GM19438 (cell line): Measurements from ENCODE around the gene CD6.

Source experiments
- ATAC-seq: cut with Tn5 transposase; IDR thresholded peaks from one replicate; pipeline ENCODE4 v1.9.1; 2021; ENCODE audit warnings: low read depth; ENCODE audit not compliant: unreplicated experiment

The CD6 gene

DNA sequence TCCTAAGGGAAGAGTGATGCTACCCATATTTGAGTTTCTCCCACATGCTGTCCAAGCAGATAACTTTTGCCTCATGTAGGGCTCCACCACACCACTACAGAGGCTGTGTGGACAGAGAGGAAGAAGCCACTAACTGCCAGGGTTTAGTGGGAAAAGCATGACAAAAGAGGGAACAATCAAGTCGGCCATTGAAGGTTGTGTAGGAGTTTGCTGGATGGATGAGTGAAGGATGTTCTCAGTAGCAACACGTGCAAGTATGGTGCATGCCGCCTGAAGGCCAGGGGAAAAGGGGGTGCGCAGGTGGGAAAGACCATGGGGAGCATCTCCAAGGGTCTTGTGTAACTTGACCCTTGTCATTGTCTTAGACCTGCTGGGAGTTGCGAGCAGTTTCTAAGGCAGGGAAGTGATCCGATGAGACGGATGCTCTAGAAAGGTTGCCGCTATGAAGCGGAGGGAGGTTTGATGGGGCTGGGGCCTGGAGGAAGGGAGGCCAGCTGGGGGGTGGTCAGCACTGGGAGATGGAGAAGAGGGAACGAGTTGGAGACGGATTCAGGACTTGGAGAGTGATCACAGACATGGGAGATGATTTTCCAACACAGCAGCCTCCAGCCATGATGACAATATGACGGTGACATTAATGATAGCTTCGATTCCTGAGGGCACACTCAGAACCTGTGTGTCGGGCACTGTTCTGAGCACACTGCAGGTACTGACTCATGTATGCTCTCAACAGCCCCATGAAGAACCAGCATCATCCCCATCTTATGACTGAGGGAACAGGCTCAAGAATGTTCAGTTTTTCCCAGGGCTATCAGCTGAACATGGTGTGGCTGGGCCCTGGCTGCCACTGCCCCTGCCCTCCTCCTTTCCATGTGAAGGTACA is 53.7 kb downstream of the CD6 start:
- ATAC-seq: no peak

DNA sequence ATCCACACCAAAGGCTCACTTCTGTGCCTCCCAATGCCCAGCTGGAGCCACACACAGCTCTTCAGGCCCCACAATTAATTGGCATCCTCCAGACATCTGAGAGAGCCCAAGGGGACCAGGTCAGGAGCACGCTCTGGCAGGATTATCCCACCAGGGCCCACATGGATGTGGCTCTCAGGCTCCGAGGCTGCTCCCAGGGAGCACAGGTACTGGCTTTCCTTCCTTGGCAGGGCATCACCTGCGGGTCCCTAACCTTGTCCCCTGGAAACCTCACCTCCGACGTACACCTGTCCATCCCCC is 54.3 kb downstream of the CD6 start:
- no peak for ATAC-seq

DNA sequence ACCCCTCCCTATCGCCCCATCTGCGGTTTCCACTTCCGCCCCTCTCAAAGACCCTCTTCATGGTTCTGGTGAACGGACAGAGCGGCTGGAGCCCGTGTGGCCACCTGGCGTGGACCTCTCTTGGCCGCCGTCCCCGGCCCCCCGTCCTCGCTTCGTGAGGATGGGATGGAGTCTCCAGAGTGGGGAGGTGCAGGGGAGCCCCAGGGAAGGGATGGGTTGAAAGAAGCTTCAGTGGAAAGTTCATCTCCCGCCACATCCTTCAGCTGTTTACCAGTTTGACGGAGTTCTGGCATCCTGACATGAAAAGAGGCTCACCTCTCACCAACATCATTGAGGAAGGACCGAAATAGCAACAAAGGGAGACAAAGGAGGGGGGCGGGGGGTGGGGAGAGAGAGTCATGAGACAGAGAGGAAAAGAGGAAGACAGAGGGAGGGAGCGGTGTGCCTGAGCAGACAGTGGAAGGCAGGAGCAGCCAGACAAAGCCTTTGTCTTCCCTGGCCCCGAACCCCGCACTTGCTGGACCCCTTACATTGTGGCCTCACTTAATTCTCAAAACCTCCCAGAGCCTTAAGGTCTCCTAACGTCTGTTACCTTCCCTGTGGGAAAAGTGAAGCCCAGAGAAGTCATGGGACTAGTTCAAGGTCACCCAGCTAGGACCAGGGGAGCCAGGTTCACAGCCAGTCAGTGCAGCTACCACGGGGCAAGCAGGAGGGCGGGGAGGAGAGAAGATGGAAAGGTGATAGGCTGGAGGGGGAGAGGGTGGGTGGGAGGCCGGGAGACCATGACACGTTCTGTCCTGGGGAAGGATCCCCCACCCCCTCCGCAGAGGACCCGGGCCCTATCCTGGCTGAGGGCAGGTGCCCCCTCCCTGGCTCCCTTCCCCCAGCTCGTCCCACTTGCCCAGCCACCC is 54.9 kb downstream of the CD6 start:
- ATAC-seq: no peak

DNA sequence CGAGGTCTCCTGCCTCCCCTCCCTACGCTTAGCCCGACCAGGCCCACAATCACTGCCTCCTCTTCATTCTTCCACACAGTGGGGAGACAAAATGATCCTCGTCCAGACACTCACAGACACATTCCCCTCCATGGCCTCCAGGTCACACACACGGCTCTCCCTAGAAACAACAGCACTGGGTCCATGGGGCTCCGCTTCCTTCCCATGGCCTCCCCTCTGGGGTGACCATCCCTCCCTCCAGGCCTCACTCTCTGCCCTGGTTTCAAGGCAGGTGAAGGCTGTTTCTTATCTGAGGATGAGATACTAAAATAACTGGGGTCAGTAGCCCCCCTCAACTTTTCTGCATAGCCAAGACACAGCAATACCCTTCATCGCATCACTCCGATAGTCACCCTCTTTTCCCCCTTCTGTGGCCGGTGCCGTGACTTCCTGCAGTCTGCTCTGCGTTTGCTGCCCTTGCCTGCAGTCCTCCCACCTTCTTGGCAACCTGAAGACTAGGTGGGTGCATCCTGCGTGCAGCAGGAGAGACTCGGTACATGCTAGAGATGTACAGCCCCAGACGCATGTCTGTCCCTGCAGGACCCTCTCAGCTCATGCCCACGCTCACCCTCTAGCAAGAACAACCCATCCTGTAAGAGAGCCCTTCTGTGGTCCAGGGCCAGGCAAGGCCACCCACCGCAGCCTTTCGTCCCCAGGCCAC is 55.8 kb downstream of the CD6 start:
- no peak for ATAC-seq

DNA sequence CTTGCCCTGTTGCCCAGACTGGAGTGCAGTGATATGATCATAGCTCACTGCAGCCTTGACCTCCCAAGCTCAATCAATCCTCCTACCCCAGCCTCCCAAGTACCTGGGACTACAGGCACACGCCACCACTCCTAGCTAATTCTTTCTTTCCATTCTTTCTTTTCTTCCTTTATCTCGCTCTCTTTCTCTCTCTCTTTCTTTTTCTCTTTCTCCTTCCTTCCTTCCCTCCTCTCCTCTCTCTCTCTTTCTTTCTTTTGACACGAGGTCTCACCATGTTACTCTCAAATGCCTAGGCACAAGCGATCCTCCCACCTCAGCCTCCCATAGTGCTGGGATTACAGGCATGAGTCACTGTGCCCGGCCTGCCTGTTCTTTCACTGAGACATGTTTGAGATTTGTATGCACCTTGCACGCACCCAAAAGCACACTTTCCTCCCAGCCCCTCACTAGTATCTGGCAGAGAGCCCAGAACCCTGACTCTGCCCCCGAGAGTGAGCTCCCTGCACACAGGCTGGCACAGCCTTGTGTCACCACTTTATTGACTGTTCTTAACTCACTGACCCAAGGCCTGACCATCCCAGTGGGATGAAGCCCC is 56.8 kb downstream of the CD6 start:
- no peak for ATAC-seq

DNA sequence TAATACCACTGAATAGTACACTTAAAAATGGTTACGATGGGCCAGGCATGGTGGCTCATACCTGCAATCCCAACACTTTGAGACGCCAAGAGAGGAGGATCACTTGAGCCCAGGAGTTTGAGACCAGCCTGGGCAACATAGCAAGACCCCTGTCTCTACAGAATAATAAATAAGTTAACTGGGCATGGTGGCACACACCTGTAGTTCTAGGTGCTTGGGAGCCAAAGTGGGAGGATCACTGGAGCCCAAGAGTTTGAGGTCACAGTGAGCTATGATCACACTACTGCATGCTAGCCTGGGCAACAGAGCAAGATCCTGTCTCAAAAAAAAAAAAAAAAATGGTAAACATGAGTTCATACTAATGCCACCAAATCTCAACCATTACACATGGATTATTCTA is 61.3 kb downstream of the CD6 start:
- no peak for ATAC-seq

DNA sequence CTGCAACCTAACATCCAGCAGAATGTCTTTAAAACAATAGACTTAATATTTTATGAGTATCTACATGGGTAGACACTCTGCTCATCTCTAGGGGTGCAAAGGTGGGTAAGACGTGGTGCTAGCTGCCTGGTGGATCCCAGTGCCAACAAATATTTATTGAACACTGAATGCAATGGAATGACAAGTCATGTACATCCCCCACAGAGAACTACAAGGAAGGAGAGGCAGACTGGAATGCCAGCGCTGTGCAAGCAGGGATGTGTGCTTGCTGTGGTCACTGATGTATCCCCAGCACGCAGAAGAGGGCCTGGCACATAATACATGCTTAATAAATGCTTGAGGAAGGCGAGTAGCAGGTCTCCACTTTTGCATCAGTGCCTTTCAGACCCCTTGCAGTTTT is 61.9 kb downstream of the CD6 start:
- ATAC-seq: no peak

DNA sequence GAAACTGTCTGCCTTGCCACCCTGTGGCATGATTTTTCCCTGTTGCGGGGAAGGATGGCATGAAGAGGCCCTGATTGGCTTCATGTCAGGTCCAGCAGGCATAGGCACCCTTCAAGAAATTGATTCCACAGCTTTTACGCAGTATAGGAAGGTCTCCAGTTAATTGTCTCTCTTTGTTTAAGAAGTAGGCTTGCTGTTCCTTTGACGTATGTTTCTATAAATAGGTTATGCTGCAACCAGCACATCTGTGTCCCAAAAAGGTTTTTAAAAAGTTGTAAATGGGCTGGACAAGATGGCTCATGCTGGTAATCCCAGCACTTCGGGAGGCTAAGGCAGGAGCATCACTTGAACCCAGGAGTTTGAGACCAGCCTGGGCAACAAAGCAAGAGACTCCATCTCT is 62.6 kb downstream of the CD6 start:
- no peak for ATAC-seq

DNA sequence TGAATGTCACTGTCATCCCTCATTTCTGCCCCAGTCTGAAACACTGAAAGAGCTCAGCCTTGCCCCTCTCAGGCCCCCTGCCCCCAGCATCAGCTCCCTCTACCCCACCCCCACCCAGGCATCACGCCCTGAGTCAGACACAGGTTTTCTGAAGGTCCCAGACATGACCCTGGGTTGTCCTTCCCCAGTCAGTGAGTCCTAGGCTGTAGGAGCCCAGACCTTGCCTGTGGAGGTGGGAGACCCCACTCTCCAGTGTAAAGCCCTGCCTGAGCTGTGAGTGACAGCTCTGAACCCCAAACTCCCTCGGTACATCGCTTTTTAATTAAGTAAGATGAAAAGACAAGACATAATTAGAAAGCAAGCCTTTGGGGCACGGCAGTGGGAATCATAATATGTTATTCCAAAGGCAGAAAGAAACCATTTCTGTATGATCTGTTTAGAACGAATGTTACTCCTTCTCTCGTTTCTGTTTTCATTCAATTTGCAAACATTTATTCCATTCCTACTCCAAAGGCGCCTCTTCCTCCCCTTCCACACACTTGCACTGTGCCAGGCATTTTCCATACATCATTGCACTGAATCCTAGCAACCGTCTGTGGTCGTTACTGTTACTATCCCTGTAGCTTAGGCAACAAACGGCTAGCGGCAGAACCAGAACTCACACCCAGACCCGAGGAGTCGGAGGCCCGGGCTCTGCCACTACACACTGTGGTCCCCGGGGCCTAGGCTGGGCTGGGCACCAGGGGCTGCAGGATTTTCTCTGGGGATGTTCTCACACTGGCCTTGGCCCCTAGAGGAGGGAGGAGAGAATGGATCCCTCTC is 63.4 kb downstream of the CD6 start:
- no peak for ATAC-seq

DNA sequence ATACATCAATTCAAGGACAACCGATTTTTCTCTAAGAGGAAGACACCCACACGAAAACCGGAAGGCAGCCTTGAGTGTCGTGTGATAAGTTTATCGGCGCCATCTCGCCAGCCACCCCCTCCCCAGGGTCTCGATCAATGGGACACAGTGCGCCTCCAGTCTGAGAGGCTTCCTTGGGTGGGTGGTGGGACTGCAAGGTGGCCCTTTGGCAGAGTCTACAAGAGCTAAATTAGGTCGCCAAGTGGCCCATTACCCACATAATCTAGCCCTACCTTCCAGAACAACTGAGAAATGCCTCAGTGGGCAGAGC is 64.0 kb downstream of the CD6 start:
- no peak for ATAC-seq

DNA sequence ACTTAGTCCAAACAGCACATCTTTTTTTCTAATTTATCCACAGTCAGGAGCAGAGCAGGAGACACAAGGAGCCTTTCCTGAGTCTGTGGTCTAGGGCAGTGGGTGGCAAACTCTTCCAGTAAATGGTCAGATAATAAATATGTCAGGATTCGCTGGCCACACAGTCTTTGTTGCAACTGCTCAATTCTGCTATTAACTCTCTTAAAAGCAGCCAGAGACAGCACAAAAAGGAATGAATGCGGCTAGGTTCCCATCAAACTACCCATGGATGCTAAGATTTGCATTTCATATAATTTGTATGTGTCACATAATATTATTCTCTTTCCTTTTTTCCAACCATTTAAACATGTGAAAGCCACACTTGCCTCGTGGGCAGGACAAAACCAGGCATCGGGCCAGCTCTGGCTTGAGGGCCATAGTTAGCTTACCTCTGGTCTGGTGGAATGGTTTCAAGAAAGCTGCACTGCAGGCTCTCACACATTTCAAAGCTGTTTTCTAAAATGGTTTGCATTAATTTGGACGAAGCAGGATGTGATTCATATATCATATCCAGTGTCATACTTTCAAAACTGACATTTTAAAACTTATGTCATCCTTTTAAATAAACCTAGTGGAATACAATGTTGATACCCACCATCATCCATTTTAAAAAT is 66.1 kb downstream of the CD6 start:
- ATAC-seq: no peak

DNA sequence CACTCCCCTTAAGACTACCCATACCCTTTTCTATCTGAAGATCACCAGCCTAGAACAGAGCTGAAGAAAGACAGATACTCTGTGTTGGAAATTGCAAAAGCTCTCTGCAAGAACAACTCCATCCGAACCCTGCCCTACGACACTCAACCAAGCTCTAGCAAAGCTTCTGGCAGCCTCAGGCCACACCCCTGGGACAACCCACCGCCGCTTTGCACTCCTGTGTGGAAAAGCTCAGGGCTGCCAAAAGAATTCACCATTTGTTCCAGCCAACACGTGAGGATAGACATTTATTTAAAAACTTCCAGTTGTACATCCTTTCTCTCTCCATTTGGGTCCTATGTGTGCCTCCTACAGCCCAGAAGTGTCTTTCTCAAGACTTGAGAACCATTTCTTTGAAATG is 68.4 kb downstream of the CD6 start:
- no peak for ATAC-seq

DNA sequence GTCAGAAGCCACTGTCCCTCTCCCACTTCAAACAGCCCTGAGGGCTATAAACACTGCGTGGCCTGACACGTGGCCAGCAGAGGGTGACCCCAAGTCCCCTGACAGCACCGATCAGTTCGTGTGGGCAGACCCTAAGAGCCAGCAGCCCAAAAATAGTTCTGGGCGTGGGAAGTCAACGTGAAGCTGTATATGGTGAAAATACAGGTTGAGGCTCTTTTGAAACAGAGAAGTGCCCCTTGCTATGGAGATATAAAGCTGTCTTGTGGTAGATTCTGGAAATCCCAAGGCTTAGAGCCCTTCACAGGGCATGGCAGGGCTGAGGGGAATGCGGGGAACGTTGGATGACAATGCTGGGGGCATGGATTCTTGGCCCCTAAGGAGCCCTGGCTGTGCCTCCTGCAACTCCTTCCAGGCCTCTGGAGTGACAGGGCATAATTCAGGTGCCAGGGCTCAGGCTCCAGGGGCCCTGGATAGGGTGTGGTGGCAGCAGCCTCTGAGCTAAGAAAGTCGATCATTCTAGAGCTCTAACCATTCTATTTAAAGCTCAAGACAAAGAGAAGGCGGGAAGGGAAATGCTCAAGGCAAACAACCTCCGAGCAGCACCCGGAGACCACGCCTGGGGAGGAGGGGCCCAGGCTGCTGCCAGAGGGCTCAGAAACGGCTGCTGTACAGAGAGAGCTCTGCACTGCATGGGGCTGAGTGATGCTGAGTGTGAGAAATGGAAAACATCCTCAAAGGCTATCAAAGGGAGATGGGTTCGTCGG is 70.5 kb downstream of the CD6 start:
- no peak for ATAC-seq

DNA sequence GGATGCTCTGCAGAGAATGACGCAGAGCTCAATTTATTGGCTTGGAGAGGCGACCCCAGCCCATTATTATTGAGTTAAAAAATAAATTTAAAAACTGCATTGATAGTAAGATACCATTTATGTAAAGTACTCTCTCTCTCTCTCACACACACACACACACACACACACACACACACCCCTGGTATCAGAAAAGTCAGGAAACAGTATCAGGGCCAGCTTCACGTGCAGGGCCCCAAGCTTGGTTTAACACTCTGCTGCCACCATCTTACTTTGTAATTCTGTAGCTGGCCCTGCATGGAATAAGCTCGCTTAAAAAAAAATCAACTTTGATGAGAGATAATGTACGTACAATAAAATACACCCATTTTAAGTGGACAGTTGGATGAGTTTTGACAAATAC is 71.1 kb downstream of the CD6 start:
- no peak for ATAC-seq

DNA sequence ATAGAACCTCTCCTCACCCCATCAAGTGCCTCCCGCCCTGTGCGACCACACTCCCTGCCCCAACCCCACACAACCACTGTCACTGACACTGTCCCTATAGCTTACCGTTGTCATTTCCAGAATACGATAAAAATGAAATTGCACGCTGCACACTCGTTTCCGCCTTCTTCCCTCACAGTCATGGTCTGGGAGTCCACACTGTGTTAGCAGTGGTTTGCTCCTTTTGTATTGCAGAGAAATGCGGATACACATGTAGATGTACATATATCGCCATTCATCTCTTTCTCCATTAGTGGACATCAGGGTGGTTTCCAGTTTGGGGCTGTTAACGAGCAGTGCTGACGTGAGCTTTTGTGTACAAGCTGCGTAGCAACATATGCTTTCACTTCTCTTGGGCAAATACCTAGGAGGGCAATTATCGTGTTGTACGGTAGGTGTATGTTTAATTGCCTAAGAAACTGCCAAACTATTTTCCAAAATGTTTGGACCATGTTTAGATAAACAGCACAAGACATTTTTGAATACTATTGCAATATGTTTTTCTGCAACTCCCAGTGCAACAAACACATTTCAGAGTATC is 71.6 kb downstream of the CD6 start:
- no peak for ATAC-seq

DNA sequence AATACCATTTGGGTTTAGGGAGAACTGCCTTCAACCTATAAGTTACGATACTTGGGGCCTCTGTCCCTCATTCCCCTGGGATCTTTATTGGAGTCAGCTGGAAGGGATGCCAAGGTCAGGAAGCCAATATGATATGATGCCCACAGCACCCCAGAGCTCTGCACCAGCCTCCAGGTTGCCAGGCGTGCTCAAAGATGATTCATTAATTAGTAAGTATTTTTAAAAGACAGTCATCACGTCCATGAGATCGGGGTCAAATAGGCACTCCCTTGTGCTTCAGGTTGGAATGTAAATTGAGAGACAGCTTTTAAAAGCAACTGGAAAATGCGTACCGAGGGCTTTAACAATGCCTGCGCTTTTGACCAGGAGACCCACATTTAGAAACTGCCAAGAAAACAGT is 73.8 kb downstream of the CD6 start:
- no peak for ATAC-seq

DNA sequence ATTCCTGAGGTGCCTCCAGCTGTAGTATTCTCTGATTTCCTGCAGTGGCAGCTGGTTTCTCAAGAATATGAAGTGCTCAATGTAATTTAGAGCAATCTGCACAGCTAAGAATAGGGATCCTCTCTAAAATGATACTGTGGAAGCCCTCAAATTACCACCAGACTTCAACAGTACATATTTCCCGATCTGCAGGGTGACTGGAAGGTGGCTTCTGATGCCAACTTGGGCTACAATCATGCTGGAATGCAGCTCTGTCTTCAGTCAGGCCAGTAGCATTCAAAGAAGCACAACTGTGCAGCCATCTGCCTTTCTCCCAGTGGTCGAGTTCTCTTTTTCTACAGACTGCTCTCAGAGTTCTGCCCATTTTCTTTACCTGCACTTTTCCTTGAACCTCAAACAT is 75.4 kb downstream of the CD6 start:
- ATAC-seq: no peak

DNA sequence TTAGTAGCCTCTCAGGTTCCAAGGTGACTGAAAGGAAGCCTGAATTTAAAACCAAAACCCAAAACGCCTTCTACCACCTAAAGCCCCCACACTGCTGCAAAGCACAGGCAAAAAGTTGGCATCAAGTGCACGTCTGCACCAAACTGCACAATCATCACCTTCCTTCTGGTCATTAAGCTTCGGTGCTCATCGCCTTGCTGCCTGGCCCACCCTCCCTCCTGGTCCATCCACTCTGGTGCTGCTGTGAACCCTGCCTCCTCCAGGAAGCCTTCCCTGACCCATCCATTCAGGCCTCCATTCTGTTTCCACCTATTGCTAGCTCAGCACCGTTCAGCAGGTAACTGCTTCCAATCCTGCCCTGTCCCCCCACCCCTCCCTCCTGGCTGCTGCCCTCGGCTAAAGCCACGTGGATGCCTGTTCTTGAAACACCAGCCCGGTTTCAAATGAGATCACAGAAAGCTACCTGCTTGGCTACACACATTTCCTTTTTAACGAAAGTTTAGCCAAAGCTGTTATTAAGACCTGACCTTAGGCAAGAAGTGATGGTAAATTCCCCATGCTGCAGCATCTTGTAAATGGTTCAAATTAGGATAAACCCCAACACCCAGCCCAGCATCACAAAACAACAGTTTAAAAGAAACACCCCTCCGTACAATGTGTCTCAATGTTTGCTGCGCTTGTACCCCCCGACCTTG is 77.0 kb downstream of the CD6 start:
- no peak for ATAC-seq
